CD8-positive, alpha-beta memory T cell (primary cell): ENCODE results near the gene OLFM3. TPM values are rescaled to one million over a fixed set of nuclear protein-coding genes. Genes with fewer than 3 reads are reported as not detected.

ENCODE experiments used
- CTCF ChIA-PET: fragments of 350-600 bp; sonication (Branson Sonifier 250); formaldehyde crosslinking; loops from one replicate; lab custom pipeline; 2021; ENCODE audit warnings: antibody characterized with exemption; lab: Charles Lee
- POLR2A ChIA-PET: fragments of 350-600 bp; sonication (Branson Sonifier 250); formaldehyde crosslinking; loops from one replicate; lab custom pipeline; 2021; ENCODE audit warnings: antibody characterized with exemption; lab: Charles Lee
- DNase-seq, 5 donors: peaks; one replicate each; pipeline versions ENCODE4 v3.0.0 to v3.0.0-alpha.2; 2020 to 2022; ENCODE audit warnings: mixed read lengths in 1 of 5
- H3K27ac ChIP-seq: one replicate; pipeline ENCODE4 v1.7.0; 2013; ENCODE audit warnings: low read depth, mild to moderate bottlenecking, low read length, moderate library complexity
- H3K27me3 ChIP-seq: 2 replicates; pipeline ENCODE4 v1.7.0; 2013; ENCODE audit warnings: low read length, mild to moderate bottlenecking; ENCODE audit not compliant: insufficient read depth, poor library complexity, severe bottlenecking
- H3K36me3 ChIP-seq: 2 replicates; pipeline ENCODE4 v1.7.0; 2013; ENCODE audit warnings: mild to moderate bottlenecking, low read length, moderate library complexity; ENCODE audit not compliant: insufficient read depth
- H3K4me1 ChIP-seq: 2 replicates; pipeline ENCODE4 v1.7.0; 2013; ENCODE audit warnings: mild to moderate bottlenecking, low read length, moderate library complexity; ENCODE audit not compliant: insufficient read depth
- H3K4me3 ChIP-seq: 2 replicates; pipeline ENCODE4 v1.7.0; 2013; ENCODE audit warnings: mild to moderate bottlenecking, low read length
- H3K9me3 ChIP-seq: 2 replicates; pipeline ENCODE4 v1.7.0; 2013; ENCODE audit warnings: mild to moderate bottlenecking, low read length
- H3K27ac Mint-ChIP-seq, 8 donors: one replicate each; pipeline ENCODE4 v1.8.0; 2020 to 2021; ENCODE audit warnings: mixed read lengths in 8 of 8, mild to moderate bottlenecking in 6 of 8, inconsistent platforms in 3 of 8, moderate library complexity in 3 of 8
- H3K27me3 Mint-ChIP-seq, 2 donors: one replicate each; pipeline ENCODE4 v1.8.0; 2020 to 2021; ENCODE audit warnings: mixed read lengths in 2 of 2, mild to moderate bottlenecking in 1 of 2, moderate library complexity in 1 of 2
- H3K36me3 Mint-ChIP-seq, 3 donors: one replicate each; pipeline ENCODE4 v1.8.0; 2020 to 2021; ENCODE audit warnings: mixed read lengths in 3 of 3, inconsistent platforms in 1 of 3, mild to moderate bottlenecking in 1 of 3
- H3K4me1 Mint-ChIP-seq, 3 donors: one replicate each; pipeline ENCODE4 v1.8.0; 2020 to 2021; ENCODE audit warnings: mixed read lengths in 3 of 3, inconsistent platforms in 1 of 3, mild to moderate bottlenecking in 1 of 3
- H3K4me3 Mint-ChIP-seq, 7 donors: one replicate each; pipeline ENCODE4 v1.8.0; 2020 to 2021; ENCODE audit warnings: mixed read lengths in 7 of 7, mild to moderate bottlenecking in 6 of 7, moderate library complexity in 4 of 7, inconsistent platforms in 2 of 7
- H3K9me3 Mint-ChIP-seq, 5 donors: one replicate each; pipeline ENCODE4 v1.8.0; 2020 to 2022; ENCODE audit warnings: mixed read lengths in 5 of 5, mild to moderate bottlenecking in 3 of 5, moderate library complexity in 2 of 5, inconsistent platforms in 1 of 5
- polyA plus RNA-seq: library from polyadenylated mRNA; unstranded; fragments of 300-500 nt; fragmentation: Illumina TruSeq; gene quantifications from one replicate; pipeline ENCODE4 v1.2.3, GENCODE V29; 2021
- total RNA-seq, 2 experiments: library from RNA; stranded (reverse); gene quantifications; one replicate each; pipeline ENCODE4 v1.2.3, GENCODE V29; 2021

The OLFM3 gene
- total RNA-seq (not detected), polyA plus RNA-seq (not detected)

- CTCF ChIA-PET: no interaction called here
- Mint-ChIP-seq H3K27ac (no peak within 1 kb of the TSS), H3K36me3 (no peaks in the 10 kb centered on the region), H3K4me1 (peaks cover 0 to 7% (median 0%) of the 10 kb centered on the region in 3 donors), H3K4me3 (no peak within 1 kb of the TSS), H3K9me3 (peaks cover 0 to 4% (median 0%) of the 10 kb centered on the region in 5 donors), H3K27me3 (peaks cover 5 to 8% of the 10 kb centered on the region in 2 donors)
- Histone ChIP-seq H3K36me3 (no peaks in the 10 kb centered on the region), H3K9me3 (no peaks in the 10 kb centered on the region), H3K4me3 (no peak within 1 kb of the TSS), H3K27me3 (no peaks in the 10 kb centered on the region), H3K27ac (no peak within 1 kb of the TSS), H3K4me1 (no peaks in the 10 kb centered on the region)
- no peak for DNase-seq
- POLR2A ChIA-PET: no interaction called here
These were observed at the start of gene OLFM3 for GRCh38 chr1:101996825-101997465. OLFM3 (minus strand) TSS chr1:101996926.

GRCh38 chr1:102045752-102046151 is 49.0 kb upstream of the OLFM3 start:
- no peaks in the 10 kb centered on the region for H3K27me3 ChIP-seq
- POLR2A ChIA-PET: no interaction called here

GRCh38 chr1:102032534-102032933 is 35.8 kb upstream of the OLFM3 start:
- no peak for DNase-seq
- H3K27me3 ChIP-seq: no peaks in the 10 kb centered on the region
- H3K4me3 ChIP-seq: no peak overlapping the region
- ChIA-PET CTCF (no interaction called here), POLR2A (no interaction called here)
- H3K36me3 Mint-ChIP-seq: no peaks in the 10 kb centered on the region
- no peaks in the 10 kb centered on the region for H3K4me1 ChIP-seq
- H3K4me3 Mint-ChIP-seq: no peak overlapping the region
- H3K27ac ChIP-seq: no peak overlapping the region
- no peaks in the 10 kb centered on the region for H3K4me1 Mint-ChIP-seq
- no peaks in the 10 kb centered on the region for H3K36me3 ChIP-seq
- H3K27ac Mint-ChIP-seq: no peak overlapping the region
- H3K27me3 Mint-ChIP-seq: no peaks in the 10 kb centered on the region
- H3K9me3 ChIP-seq: no peaks in the 10 kb centered on the region
- H3K9me3 Mint-ChIP-seq: peaks cover 0 to 10% (median 2%) of the 10 kb centered on the region in 5 donors

More at GRCh38 chr1:102045752-102046151, 49.0 kb upstream of the OLFM3 start:
- peaks cover 0 to 1% (median 0%) of the 10 kb centered on the region in 3 donors for H3K36me3 Mint-ChIP-seq
- no peak overlapping the region for H3K4me3 ChIP-seq
- no peaks in the 10 kb centered on the region for H3K9me3 ChIP-seq
- CTCF ChIA-PET: no interaction called here
- H3K4me1 ChIP-seq: no peaks in the 10 kb centered on the region
- H3K9me3 Mint-ChIP-seq: peaks cover 0 to 2% (median 0%) of the 10 kb centered on the region in 5 donors
- H3K36me3 ChIP-seq: no peaks in the 10 kb centered on the region
- no peak overlapping the region for H3K27ac Mint-ChIP-seq
- H3K4me3 Mint-ChIP-seq: no peak overlapping the region
- no peak for DNase-seq
- H3K27ac ChIP-seq: no peak overlapping the region
- H3K27me3 Mint-ChIP-seq: peaks cover 0 to 2% of the 10 kb centered on the region in 2 donors
- H3K4me1 Mint-ChIP-seq: no peaks in the 10 kb centered on the region

GRCh38 chr1:102019530-102019929 is 22.8 kb upstream of the OLFM3 start:
- Histone ChIP-seq H3K27ac (no peak overlapping the region), H3K27me3 (no peaks in the 10 kb centered on the region), H3K4me3 (no peak overlapping the region), H3K36me3 (no peaks in the 10 kb centered on the region), H3K4me1 (no peaks in the 10 kb centered on the region), H3K9me3 (no peaks in the 10 kb centered on the region)
- Mint-ChIP-seq H3K27me3 (no peaks in the 10 kb centered on the region), H3K9me3 (peaks cover 0 to 14% (median 5%) of the 10 kb centered on the region in 5 donors), H3K4me3 (no peak overlapping the region), H3K27ac (no peak overlapping the region), H3K36me3 (no peaks in the 10 kb centered on the region), H3K4me1 (no peaks in the 10 kb centered on the region)
- POLR2A ChIA-PET: no interaction called here
- DNase-seq: no peak
- CTCF ChIA-PET: no interaction called here

GRCh38 chr1:102015728-102016127 is 19.0 kb upstream of the OLFM3 start:
- no peak overlapping the region for H3K4me3 Mint-ChIP-seq
- H3K4me1 Mint-ChIP-seq: no peaks in the 10 kb centered on the region
- H3K27ac Mint-ChIP-seq: no peak overlapping the region
- CTCF ChIA-PET: no interaction called here
- no peaks in the 10 kb centered on the region for H3K36me3 Mint-ChIP-seq
- no peak overlapping the region for H3K4me3 ChIP-seq
- H3K9me3 ChIP-seq: no peaks in the 10 kb centered on the region
- POLR2A ChIA-PET: no interaction called here
- H3K27me3 ChIP-seq: no peaks in the 10 kb centered on the region
- peaks cover 0 to 12% (median 5%) of the 10 kb centered on the region in 5 donors for H3K9me3 Mint-ChIP-seq
- no peak for DNase-seq
- H3K4me1 ChIP-seq: no peaks in the 10 kb centered on the region
- H3K36me3 ChIP-seq: no peaks in the 10 kb centered on the region
- H3K27me3 Mint-ChIP-seq: no peaks in the 10 kb centered on the region
- H3K27ac ChIP-seq: no peak overlapping the region

- no peak overlapping the region for H3K27ac ChIP-seq
- peaks cover 0 to 7% (median 2%) of the 10 kb centered on the region in 5 donors for H3K9me3 Mint-ChIP-seq
- DNase-seq: no peak
- POLR2A ChIA-PET: no interaction called here
- H3K27me3 ChIP-seq: no peaks in the 10 kb centered on the region
- no peaks in the 10 kb centered on the region for H3K36me3 ChIP-seq
- CTCF ChIA-PET: no interaction called here
- H3K4me1 Mint-ChIP-seq: no peaks in the 10 kb centered on the region
- no peaks in the 10 kb centered on the region for H3K27me3 Mint-ChIP-seq
- no peaks in the 10 kb centered on the region for H3K36me3 Mint-ChIP-seq
- H3K27ac Mint-ChIP-seq: no peak overlapping the region
- no peak overlapping the region for H3K4me3 Mint-ChIP-seq
- no peaks in the 10 kb centered on the region for H3K9me3 ChIP-seq
- H3K4me3 ChIP-seq: no peak overlapping the region
- no peaks in the 10 kb centered on the region for H3K4me1 ChIP-seq
These were observed 5.3 kb upstream of the OLFM3 start for GRCh38 chr1:102002057-102002456.

GRCh38 chr1:101995984-101996745 is 561 bp downstream of the OLFM3 start:
- Mint-ChIP-seq H3K36me3 (no peaks in the 10 kb centered on the region), H3K27ac (no peak overlapping the region), H3K27me3 (peaks cover 5 to 8% of the 10 kb centered on the region in 2 donors), H3K4me3 (no peak overlapping the region), H3K4me1 (peaks cover 0 to 7% (median 0%) of the 10 kb centered on the region in 3 donors), H3K9me3 (peaks cover 0 to 4% (median 0%) of the 10 kb centered on the region in 5 donors)
- ChIA-PET POLR2A (no interaction called here), CTCF (no interaction called here)
- Histone ChIP-seq H3K27ac (no peak overlapping the region), H3K9me3 (no peaks in the 10 kb centered on the region), H3K36me3 (no peaks in the 10 kb centered on the region), H3K4me1 (no peaks in the 10 kb centered on the region), H3K4me3 (no peak overlapping the region), H3K27me3 (no peaks in the 10 kb centered on the region)
- DNase-seq: no peak

- Histone ChIP-seq H3K27ac (no peak overlapping the region), H3K27me3 (no peaks in the 10 kb centered on the region), H3K4me3 (no peak overlapping the region), H3K4me1 (no peaks in the 10 kb centered on the region), H3K9me3 (no peaks in the 10 kb centered on the region), H3K36me3 (no peaks in the 10 kb centered on the region)
- POLR2A ChIA-PET: no interaction called here
- CTCF ChIA-PET: no interaction called here
- Mint-ChIP-seq H3K36me3 (no peaks in the 10 kb centered on the region), H3K27me3 (peaks cover 5 to 8% of the 10 kb centered on the region in 2 donors), H3K27ac (no peak overlapping the region), H3K9me3 (peaks cover 0 to 6% (median 0%) of the 10 kb centered on the region in 5 donors), H3K4me3 (no peak overlapping the region), H3K4me1 (peaks cover 0 to 7% (median 0%) of the 10 kb centered on the region in 3 donors)
- no peak for DNase-seq
These were observed 3.0 kb downstream of the OLFM3 start for GRCh38 chr1:101993710-101994109.
